ENCODE results near the gene CACNA2D3. TPM values are rescaled to one million over a fixed set of nuclear protein-coding genes. Genes with fewer than 3 reads are reported as not detected.

The CACNA2D3 gene
- total RNA-seq, 1 donor from 2014 or later, result 3.6 TPM

- Histone ChIP-seq H3K36me3 (no peaks in the 10 kb centered on the region), H3K4me1 (no peaks in the 10 kb centered on the region), H3K4me3 (no peak overlapping the region), H3K27ac (no peak overlapping the region), H3K9me3 (no peaks in the 10 kb centered on the region), H3K27me3 (ENCODE audit: low read depth) (no peaks in the 10 kb centered on the region)
- no peak for TF ChIP-seq CTCF (IDR thresholded peaks at IDR 0.05)
- intact Hi-C loops (cut with DNase I), result no loop called here
- ATAC-seq, result no peak
- no peak for DNase-seq
Measured at GRCh38 chr3:54703923-54704322, 581.6 kb downstream of the CACNA2D3 start.

GRCh38 chr3:54705730-54706129, 583.4 kb downstream of the CACNA2D3 start:
- no peak for DNase-seq
- H3K9me3 ChIP-seq, result no peaks in the 10 kb centered on the region
- TF ChIP-seq CTCF (IDR thresholded peaks at IDR 0.05), result no peak
- H3K4me1 ChIP-seq, result no peaks in the 10 kb centered on the region
- no peaks in the 10 kb centered on the region for H3K36me3 ChIP-seq
- no peaks in the 10 kb centered on the region for H3K27me3 ChIP-seq (ENCODE audit: low read depth)
- no peak for ATAC-seq
- H3K4me3 ChIP-seq, result no peak overlapping the region
- H3K27ac ChIP-seq, result no peak overlapping the region
- intact Hi-C loops (cut with DNase I), result no loop called here

GRCh38 chr3:54706738-54707137, 584.4 kb downstream of the CACNA2D3 start:
- Histone ChIP-seq H3K27ac (no peak overlapping the region), H3K9me3 (no peaks in the 10 kb centered on the region), H3K4me1 (no peaks in the 10 kb centered on the region), H3K36me3 (no peaks in the 10 kb centered on the region), H3K4me3 (no peak overlapping the region), H3K27me3 (ENCODE audit: low read depth) (no peaks in the 10 kb centered on the region)
- ATAC-seq, result no peak
- no peak for TF ChIP-seq CTCF (IDR thresholded peaks at IDR 0.05)
- no peak for DNase-seq
- intact Hi-C loops (cut with DNase I), result no loop called here

DNA sequence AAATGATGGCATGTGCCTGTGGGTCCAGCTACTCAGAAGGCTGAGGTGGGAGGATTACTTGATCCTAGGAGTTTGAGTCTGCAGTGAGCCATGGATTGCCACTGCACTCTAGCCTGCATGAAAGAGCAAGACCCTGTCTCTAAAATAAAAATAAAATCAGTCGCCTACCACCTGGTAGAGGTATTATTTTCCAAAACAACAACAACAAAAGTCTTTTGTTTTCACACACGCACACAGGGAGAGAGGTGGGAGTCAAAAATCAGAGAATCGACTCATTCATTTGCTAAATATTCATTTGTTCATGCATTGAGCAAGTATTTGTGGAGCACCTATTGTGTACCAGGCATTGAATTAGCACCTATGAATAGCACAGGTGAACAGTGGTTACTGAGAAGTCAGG, 587.4 kb downstream of the CACNA2D3 start:
- ATAC-seq (no peak), DNase-seq (no peak)
- H3K9me3 ChIP-seq, result no peaks in the 10 kb centered on the region
- H3K36me3 ChIP-seq, result no peaks in the 10 kb centered on the region
- intact Hi-C loops (cut with DNase I), result no loop called here
- TF ChIP-seq CTCF (IDR thresholded peaks at IDR 0.05), result no peak
- no peaks in the 10 kb centered on the region for H3K27me3 ChIP-seq (ENCODE audit: low read depth)
- no peak overlapping the region for H3K27ac ChIP-seq
- H3K4me1 ChIP-seq, result no peaks in the 10 kb centered on the region
- no peak overlapping the region for H3K4me3 ChIP-seq

GRCh38 chr3:54710954-54711353, 588.6 kb downstream of the CACNA2D3 start:
- no peaks in the 10 kb centered on the region for H3K9me3 ChIP-seq
- no peak for TF ChIP-seq CTCF (IDR thresholded peaks at IDR 0.05)
- no peak for DNase-seq
- H3K27ac ChIP-seq, result no peak overlapping the region
- no peak for ATAC-seq
- H3K4me3 ChIP-seq, result no peak overlapping the region
- intact Hi-C loops (cut with DNase I), result no loop called here
- no peaks in the 10 kb centered on the region for H3K4me1 ChIP-seq
- no peaks in the 10 kb centered on the region for H3K27me3 ChIP-seq (ENCODE audit: low read depth)
- no peaks in the 10 kb centered on the region for H3K36me3 ChIP-seq

DNA sequence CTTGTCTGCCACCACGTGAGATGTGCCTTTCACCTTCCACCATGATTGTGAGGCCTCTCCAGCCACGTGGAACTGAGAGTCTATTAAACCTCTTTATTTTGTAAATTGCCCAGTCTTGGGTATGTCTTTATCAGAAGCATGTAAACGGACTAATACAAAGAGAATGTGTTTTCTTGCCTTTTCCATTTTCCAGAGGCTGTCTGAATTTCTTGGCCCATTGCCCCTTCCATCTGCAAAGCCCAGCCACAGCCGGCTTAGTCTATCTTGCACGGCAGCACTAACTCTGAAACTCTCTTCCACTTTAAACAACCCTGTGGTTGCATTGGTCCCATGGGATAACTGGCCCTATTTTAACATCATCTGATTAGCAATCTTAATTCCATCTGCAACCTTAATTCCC, 590.2 kb downstream of the CACNA2D3 start:
- no peaks in the 10 kb centered on the region for H3K9me3 ChIP-seq
- DNase-seq (no peak), ATAC-seq (no peak)
- H3K4me1 ChIP-seq, result no peaks in the 10 kb centered on the region
- no peaks in the 10 kb centered on the region for H3K36me3 ChIP-seq
- no peak overlapping the region for H3K4me3 ChIP-seq
- no peaks in the 10 kb centered on the region for H3K27me3 ChIP-seq (ENCODE audit: low read depth)
- no peak for TF ChIP-seq CTCF (IDR thresholded peaks at IDR 0.05)
- H3K27ac ChIP-seq, result no peak overlapping the region
- intact Hi-C loops (cut with DNase I), result no loop called here
